ENCODE data around the gene PPP1R7.

The PPP1R7 gene

DNA sequence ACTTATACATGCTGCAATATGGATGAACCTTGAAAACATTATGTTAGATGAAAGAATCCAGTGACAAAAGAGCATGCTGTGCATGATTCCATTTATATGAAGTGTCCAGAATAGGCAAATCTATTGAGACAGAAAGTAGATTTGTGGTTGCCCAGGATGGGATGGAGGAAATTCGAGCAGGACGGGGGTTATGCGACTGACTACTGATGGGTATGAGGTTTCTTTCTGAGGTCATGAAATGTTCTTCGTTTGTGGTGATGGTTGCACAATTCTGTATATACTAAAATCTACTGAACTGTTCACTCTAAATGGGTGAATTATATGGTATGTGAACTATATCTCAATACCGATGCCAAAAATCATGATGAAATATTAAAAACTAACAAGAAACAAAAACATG is 29.3 kb upstream of the PPP1R7 start:
- no peak for DNase-seq

DNA sequence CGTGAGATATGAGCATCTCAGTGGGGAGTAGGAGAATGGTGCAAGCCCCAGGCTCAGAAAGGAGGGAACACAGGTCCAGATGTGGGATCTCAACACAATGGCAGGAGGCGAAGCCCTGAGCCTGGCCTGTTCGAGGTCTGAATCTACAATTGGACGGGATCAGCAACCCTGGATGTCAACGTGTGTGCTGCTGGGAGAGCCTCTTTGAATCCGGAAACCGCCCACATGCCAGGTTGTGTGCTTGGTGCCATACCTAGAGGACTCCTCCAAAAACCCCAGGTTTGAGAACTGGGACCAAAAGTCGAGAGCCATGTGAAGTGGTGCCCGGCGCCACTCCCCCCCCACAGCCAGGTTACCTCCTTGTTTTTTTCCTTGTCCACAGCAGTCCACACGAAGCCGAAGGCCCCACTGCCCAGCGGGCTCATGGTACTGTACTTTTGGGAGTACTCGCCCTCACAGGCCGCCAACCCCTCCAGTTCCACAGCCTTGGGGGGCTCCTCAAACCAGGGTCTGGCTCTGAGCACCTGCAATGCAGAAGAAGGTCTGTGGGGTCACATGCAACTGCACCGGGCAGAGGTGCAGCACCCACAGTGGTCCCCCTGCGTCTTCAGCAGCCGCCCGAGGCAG is 27.8 kb upstream of the PPP1R7 start:
- DNase-seq = no peak

DNA sequence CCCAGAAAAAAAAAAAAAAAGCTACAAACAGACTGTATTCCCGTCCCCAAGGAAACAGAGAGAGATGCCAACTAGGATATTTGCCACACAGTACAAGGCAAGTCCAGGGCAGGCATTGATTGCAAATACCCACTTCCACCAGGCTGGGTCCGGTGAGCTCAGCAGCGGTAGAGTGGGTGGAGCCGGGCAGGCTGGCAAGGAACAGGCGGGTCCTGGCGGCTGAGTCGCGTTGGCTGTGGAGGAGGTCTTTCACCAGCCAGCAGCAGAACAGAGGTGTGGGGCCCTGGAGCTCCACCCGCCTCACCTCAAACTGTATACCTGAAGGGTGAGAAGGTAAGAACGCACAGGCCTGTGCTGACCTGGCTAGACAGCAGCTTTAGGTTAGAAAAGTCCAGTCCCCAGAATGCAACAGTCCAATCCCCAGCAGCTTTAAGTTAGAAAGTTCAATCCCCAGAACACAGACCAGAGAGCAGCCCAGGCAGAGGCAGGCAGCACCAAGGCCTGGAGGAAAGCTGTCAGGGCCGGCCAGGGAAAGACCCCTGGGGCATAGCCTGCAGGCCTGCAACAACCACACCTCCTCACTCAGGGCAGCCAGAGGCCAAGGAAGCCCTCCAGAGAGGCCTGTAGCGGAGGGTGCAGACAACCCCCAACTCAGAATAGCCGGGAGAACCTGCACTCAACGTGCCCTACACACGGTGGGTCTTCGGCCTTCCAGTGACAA is 26.3 kb upstream of the PPP1R7 start:
- no peak for DNase-seq

DNA sequence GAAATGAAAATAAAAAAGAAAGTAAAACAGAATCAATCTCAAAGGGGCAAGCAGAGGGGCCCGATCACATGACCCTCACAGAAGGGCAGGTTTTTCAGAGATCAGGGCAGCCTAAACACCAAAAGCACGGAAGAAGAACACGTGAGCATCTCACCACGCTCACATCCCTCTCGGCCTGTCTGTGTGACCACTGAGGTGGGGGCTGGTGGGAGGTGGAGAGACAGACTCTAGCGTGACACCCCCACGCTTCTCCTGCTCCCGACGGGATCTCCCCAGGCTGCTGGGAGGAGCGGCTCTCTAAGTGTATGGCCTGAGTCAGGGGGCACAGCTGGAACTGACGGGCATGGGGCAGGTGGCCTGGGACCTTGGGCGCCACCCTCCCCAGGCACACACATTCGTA is 24.6 kb upstream of the PPP1R7 start:
- DNase-seq = no peak

DNA sequence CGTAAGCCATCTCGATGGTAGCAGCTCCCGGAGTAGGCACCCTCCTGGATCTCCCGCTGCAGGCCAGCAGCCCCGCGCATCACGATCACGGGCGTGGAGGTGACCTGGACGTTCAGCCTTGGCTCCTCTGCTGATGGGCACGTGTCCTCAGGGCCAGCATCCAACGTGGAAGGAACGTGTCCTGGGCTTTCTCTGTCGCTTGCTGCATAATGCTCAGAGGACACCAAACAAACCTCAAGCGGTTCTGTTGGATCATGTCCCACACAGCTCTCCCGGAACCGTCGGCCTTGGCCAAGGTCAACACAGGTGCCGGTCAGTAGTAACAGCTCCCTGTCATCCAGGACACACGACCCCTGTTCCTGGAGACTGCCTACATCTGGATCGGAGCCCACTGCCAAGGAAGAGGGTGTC is 24.1 kb upstream of the PPP1R7 start:
- no peak for DNase-seq

DNA sequence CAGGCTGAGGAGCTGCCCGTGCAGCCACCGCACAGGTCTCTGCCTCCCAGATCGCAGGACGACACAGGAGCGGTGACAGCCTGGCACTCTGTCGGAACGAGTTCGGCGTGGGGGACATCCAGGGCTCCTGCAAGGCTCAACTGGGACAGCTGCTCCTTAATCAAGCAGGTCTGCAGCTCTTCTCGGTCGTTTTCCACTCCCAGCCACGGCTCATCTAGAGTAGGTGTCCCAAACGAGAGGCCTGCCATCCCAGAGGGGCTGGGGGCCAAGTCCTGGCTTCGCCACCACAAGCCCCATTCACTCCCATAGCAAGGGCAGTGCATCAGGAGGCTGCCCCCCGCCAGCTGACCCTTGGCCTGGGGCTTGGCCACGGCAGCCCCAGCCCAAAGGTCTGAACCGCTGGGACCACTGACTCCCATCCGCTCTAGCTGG is 23.5 kb upstream of the PPP1R7 start:
- DNase-seq = no peak

DNA sequence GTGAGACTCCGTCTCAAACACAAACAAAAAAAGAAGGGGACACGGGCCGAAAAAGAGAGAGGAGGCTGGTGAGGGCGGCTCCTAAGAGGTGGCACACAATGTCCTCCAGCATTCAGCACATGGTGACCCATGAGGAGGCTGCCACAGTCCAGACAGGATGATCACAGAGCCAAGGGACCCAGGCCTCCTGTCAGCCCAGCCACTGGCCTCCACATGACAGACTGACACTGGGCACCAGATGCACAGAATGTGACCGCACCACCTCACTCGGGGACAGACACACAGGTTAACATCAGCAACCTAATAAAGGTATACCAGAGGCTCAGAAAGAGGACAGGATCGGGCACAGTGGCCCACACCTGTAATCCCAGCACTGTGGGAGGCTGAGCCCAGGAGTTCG is 22.0 kb upstream of the PPP1R7 start:
- no peak for DNase-seq

DNA sequence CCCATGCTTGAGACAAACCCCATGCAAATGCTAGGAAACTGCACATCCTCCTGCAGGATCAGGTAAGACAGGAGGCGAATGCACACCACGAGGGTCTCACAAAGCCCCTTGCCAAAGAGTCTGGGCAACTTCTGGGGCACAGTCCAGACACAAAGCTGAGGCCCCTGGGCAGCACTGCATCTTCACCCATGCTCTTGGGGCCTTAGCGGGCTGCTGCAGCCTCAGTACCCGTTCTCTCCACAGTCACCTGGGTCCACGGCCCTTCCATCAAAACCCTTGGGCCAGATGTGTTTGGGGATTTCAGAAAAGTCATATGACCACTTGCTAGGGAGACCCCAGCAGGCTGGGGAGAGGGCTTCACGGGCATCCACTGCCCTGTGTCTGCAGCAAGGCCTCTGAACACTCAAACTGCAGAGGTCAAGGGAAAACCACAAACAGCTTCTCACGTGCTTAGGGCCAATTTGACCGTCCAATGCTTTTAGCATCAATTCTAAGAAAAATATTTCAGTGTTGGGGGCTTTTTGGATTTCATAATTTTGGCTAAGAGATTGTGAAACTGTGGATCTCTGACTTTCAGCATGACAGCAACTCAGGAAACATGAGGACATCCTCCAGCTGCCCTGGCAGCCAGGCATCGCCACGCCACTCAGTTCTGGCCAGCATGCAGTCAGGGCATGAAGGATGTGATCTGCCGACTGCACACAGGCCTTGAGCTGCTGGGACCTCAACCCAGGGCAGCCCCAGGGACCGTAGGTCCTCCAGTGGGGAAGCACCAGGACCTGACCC is 21.0 kb upstream of the PPP1R7 start:
- DNase-seq = no peak

DNA sequence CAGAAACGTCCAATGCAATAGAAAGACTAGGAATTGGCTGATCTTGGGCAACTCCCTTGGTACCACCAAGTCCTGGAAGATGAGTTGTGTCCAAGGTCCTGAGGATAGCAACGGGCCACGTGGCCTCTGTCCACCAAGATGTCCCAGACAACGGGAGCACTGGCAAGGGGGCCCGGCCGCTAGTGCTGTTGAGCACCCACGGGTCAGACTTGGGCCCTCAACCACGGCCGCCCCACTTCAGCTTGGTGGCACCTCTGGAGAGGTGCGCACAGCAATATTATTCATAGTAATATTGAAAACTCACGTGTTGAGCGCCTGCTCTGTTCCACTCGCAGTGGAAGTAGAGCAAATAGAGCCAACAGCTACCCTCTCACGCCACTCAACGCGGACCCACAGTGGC is 20.0 kb upstream of the PPP1R7 start:
- DNase-seq = no peak

DNA sequence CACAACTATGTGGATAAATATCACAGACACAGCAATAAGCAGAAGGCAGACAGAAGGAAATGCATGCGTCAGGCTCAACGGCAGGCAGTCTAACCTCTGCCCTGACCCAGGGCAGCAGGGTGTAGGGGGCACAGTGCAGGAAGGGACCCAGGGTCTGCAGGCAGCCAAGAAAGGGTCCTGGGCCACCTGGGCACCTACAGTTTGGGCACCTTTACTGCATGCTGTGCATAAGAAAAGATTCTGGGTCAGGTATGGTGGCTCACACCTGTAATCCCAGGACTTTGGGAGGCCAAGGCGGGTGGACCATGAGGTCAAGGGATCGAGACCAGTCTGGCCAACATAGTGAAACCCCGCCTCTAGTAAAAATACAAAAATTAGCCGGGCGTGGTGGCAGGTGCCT is 18.7 kb upstream of the PPP1R7 start:
- no peak for DNase-seq

DNA sequence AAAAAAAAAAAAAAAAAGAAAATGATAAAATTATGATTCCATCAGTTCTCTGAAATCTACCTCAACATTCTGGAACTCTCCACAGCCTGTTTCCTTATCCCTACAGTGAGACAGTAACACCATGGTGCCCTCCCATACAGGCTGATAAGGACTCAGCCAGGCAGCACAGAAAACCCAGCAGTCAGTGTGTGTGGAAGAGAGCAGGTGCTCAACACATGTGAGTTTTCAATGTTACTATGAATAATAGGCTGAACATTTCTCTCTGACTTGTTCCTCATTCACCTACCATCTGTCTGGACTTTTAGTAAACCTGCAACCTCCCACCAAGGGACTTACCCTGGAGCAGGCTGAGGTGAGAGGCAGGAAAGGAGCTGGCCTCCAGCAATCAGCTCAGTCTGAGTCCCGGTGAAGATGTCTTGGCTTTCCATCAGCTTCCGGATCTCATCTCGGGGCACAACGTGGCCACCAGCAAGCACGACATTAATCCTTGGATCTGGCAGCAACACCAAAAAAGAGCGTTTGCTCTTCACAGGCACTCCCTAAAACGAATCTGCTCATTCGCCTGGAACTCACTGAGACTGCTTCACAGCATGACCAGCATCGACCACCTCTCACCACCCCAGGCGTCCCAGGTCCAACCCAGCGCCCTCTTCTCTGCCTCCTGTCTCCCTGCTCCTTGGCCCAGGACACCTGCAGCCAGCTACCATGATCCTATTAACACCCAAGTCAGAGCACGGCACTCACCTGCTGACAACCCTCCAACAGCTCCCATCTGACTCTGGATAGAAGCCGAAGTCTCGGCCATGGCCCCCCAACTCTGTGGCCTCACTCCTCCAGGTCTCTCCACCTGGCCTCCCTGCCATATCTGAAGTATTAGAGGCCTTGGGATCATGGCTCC is 17.5 kb upstream of the PPP1R7 start:
- no peak for DNase-seq

DNA sequence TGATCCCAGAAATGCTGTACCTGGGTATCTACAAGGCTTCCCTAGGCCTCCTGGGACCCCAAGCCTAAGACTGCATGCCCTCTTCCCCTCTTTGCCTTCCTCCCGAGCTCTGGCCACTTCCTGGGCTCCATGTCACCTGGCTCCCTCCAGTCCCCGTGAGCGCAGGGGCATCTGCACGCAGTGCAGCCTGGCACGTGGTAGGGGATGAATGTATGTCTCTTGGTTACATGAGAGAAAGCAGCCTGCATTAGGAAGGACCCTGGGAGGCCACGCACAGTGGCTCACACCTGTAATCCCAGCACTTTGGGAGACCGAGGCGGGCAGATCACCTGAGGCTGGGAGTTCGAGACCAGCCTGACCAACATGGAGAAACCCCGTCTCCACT is 16.8 kb upstream of the PPP1R7 start:
- no peak for DNase-seq

DNA sequence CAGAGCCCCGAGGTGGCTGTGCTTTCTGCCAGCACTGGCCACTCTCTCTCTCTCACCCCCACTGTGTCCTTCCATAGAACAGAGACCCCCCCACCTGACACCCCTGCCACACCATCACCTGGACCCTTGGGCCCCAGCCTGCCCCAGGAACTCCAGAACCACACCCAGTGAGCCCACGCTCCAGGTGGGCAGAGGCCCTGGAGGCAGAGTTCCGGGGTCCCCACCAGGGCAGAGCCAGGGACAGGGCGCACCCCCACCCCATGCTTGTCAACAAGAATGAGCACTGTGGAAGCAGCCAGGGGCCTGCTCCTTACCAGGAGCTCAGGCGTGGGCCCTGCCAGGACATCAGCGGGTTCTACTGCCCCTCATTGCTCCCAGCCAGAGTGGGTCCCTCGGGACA is 15.6 kb upstream of the PPP1R7 start:
- no peak for DNase-seq

DNA sequence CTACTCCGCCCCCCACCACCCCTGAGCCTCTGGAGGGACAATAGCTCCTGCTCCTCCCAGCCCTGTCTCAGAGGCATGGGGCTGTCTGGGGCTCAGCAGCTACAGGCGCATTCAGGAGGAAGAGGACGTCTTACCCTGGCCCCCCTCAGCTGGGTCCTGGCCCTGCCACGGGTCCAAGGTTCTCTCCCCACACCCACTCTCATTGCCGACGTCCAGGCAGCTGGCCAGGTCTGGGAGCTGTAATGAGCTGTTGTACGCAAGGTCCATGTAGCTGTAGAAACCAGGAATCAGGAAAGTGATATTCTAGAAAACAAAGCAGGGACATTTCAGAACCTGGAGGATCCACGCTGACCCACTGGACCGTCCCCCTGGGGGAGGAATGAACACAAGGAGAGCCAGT is 14.5 kb upstream of the PPP1R7 start:
- no peak for DNase-seq

DNA sequence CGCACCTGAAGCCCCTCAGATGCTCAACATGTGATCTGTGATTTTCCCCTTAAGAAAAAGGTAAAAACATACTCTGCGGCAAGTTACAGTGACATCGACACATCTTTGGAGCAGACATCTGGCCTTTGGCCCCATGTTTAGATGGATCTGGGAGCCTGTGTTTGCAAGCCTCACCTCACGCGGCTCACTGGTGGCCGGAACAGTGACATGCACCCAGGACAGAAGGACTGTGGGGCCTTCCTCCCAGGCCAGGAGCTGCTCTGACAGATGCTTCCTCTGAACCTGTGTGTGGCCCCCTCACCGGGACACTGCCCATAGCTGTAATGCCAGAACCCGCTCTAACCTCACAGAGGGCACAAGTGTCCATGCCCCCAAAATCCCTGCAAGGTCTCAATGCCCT is 14.1 kb upstream of the PPP1R7 start:
- no peak for DNase-seq

DNA sequence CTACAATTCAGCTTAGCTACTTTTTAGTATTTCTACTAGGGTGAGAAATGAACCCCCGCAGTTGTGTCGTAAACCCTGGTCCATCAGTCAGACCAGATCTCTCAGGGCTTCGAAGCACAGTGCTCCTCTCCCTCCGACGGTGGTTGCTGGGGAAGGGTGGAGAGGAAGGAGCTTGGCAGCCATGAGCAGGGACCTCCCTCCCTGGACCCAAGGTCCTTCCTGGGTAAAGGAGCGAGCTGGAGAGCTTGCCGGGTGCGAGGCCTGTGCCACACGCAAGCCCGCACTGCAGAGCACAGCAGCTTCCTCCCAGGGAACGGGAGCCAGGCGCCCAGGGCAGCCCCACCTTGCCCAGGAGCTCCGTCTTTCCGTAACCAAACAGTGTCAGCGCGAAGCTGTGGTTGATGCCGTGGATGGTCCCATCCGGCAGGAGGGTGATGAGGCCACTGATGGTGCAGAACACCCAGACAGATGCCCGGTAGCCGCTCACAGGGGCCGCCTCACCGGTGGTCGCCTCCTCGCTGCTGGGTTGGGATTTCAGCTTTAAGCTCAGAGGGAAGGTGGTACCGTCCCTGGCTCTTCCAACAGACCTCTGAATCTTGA is 13.5 kb upstream of the PPP1R7 start:
- DNase-seq = no peak

DNA sequence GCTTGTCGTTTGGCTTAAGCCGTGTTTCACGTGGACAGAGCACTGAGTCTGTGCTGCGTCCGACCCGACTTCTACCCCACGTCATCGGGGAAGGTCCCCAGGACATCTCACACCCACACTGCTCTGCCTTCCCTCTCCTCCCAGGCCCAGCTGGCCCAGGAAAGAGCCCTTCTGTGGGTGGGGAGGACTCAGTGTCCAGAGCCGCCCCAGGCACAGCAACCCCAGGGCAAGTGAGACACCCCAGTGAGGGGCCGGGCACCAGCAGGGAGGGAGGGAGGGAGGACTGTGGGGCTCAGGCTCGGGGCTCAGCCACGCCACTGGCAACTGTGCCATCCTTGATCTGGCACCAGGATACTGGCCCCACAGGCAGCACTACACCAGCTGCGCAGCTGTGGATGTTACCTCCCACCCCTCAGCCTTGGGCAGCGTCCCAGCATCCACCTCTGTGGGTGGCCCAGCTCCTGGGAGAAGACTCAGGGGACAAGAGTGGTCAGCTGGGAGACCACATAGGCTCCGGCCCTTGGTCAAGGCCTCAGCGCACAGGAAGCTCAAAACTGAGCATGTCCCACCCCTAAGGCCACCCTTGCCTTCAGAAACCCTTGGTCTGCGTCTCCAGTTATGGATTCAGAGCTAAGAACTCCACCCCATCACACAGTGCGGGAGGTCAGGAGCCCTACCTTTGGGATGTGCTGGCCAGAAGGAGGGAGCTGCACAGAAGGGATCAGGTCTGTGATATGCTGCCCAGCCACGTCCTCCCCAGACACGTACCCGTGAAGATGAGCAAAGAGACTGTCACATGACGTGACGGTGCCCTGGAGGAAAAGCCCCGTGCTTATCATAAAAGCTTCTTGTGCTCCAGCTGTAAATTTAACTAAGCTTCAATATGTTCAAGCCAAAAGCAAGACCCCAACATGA is 12.7 kb upstream of the PPP1R7 start:
- DNase-seq = no peak

DNA sequence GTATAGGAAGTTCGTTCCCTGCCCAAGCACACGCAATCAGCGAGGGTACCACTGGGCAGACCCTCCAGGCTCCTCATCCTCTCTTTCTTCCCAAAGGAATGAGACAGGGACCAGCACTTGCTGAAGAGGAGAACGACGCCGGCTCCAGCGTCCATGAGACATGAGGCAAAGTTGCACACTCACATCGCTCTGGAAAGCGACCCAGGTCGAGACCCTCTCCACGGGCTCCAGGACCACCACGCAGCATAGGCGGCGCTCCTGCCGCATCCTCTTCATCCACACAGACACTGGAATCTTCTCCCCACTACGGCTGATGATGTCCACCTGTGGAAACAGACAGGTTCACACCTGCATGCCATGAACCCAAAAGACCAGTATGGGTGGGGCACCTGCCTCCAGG is 11.8 kb upstream of the PPP1R7 start:
- no peak for DNase-seq

DNA sequence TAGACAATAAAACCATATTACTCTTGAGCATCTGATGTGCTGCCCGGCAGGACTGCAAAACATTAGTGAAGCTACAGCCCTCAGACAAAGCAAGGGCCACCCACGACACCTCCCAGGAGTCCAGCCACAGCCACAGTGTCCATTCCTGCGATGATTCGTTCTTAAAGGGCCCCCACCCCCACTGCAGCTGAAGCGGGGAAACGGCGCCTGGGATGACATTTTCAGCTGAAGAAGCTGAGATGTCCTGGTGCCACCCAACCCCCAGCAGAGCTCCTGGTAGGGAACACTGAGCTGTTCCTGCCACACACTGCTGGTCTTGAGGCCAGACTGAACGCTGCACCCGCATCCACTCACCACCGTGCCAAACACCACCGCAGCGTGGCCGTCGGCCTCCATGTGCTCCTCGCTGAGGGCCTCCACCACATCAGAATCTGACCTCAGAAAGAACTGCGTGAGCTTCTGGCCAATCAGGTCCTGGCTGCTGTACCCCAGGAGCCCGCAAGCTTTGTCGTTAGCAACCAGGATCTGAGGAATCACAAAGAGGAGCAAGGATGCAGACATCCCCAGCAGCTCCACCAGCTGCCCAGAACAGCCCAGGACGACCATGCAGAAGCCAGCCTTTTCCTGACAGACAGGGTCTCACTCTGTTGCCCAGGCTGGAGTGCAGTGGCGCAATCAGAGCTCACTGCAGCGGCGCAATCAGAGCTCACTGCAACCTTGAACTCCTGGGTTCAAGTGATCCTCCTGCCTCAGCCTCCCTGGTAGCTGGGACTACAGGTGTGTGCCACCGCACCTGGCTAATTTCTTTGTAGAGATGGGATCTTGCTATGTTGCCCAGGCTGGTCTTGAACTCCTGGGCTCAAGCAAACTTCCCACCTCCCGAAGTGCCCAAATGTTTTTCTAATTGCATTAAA is 10.5 kb upstream of the PPP1R7 start:
- DNase-seq = no peak

DNA sequence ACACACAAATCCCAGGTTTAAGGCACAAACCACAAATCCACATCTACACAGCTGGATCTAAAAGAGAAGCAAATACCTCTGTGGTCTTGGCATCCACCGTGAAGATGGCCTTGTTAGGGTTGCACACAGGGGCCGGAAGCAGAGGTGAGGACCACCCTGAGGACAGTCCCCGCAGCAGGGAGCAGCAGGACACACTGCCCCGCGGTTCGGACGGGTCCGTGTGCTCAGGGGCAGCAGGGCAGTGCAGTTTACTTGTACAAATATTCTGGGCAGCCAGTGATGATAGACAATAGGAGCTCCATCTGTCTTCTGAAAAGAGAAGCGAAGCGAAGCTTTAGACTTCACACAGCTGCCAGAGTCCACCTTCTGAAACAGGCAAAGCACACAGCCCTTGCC is 9.8 kb upstream of the PPP1R7 start:
- no peak for DNase-seq

Data from NCI-H524 treated with DMSO at 0.1 percent for 48 hours (cell line).